ENCODE measurements around the gene FOXE1. TPM values are rescaled to one million over a fixed set of nuclear protein-coding genes. Genes with fewer than 3 reads are reported as not detected.

The FOXE1 gene
- polyA plus RNA-seq, 1 of the 3 experiments (the other 2 are of a cell fraction): 0.03 TPM

DNA sequence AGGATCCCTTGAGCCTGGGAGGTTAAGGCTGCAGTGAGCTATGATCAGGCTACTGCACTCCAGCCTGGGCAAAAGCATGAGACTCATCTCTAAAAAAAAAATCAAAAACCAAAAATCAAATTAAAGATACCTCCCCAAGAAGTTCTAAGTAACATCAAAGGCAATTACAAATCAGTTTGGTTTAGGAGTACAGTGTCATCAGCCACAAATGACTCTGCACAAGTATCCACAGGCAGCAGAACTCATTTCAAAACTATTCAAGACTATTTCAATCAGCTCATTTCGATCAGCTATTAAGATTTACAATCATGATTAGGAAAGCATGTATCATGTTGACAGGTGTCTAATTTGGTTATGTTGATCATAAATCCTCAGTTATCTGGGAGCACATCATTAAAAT lies 50.2 kb downstream of the FOXE1 start:
- Histone ChIP-seq H3K9me3 (no peaks in the 10 kb centered on the region), H3K27me3 (ENCODE audit: insufficient read depth) (no peaks in the 10 kb centered on the region), H3K4me1 (ENCODE audit: control insufficient read depth in 1 of 2, insufficient read depth in 2 of 2, low read depth in 1 of 2, low read length in 1 of 2) (no peaks in the 10 kb centered on the region), H3K9me2 (no peaks in the 10 kb centered on the region), H4K20me1 (ENCODE audit: insufficient read depth) (no peaks in the 10 kb centered on the region), H3K4me2 (no peak overlapping the region), H3K36me3 (replicated peaks in 1 of 2; ENCODE audit: control insufficient read depth in 1 of 2, insufficient read depth in 2 of 2, low read length in 1 of 2) (peaks cover 0 to 13% of the 10 kb centered on the region in 2 experiments), H2AFZ (ENCODE audit: low read depth) (no peak overlapping the region), H3F3A (replicated peaks; ENCODE audit: insufficient read depth) (no peaks in the 10 kb centered on the region), H3K4me3 (ENCODE audit: low read depth in 2 of 2, low read length in 1 of 2) (no peak overlapping the region), H3K79me2 (ENCODE audit: insufficient read depth) (no peaks in the 10 kb centered on the region), H3K9ac (no peak overlapping the region), H3K27ac (ENCODE audit: low read depth in 2 of 2, low read length in 1 of 2) (no peak overlapping the region)
- ChIA-PET CTCF (interaction anchor here (0.6 to 4.1 kb wide), 8 partner anchors 10 to 435 kb away, joined by 3 to 53 read pairs (median 4); partner anchors contain the start of genes ANP32B and TRMO), POLR2A (no interaction called here)
- TF ChIP-seq, protein P1, sequence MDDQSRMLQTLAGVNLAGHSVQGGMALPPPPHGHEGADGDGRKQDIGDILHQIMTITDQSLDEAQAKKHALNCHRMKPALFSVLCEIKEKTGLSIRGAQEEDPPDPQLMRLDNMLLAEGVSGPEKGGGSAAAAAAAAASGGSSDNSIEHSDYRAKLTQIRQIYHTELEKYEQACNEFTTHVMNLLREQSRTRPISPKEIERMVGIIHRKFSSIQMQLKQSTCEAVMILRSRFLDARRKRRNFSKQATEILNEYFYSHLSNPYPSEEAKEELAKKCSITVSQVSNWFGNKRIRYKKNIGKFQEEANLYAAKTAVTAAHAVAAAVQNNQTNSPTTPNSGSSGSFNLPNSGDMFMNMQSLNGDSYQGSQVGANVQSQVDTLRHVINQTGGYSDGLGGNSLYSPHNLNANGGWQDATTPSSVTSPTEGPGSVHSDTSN (IDR thresholded peaks at IDR 0.05): no peak
- no peak for TF ChIP-seq NRF1 (IDR thresholded peaks at IDR 0.05; ENCODE audit: low read depth, low read length)
- no peak for TF ChIP-seq GATA2 (CRISPR knock-in tag; IDR thresholded peaks at IDR 0.05)
- TF ChIP-seq CHD2 (IDR thresholded peaks at IDR 0.05; ENCODE audit: low read length, partially characterized antibody): no peak
- no peak for TF ChIP-seq SIN3A (IDR thresholded peaks at IDR 0.05; ENCODE audit: borderline replicate concordance, low read depth, low read length)
- no peak for TF ChIP-seq RXRA (IDR thresholded peaks at IDR 0.05; ENCODE audit: borderline replicate concordance, low read depth)
- no peak for TF ChIP-seq NFIC (IDR thresholded peaks at IDR 0.05; ENCODE audit: borderline replicate concordance)
- 100% methylated on average over 1 of the region's 1 CpG for WGBS (ENCODE audit: low lambda C conversion rate)
- DNase-seq: no peak

GRCh38 chr9:97904725-97905124 lies 51.7 kb downstream of the FOXE1 start:
- H3K9me2 ChIP-seq: no peaks in the 10 kb centered on the region
- TF ChIP-seq, protein P2, sequence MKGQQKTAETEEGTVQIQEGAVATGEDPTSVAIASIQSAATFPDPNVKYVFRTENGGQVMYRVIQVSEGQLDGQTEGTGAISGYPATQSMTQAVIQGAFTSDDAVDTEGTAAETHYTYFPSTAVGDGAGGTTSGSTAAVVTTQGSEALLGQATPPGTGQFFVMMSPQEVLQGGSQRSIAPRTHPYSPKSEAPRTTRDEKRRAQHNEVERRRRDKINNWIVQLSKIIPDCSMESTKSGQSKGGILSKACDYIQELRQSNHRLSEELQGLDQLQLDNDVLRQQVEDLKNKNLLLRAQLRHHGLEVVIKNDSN (IDR thresholded peaks at IDR 0.05; ENCODE audit: borderline replicate concordance, low read depth): no peak
- TF ChIP-seq ELF1 (IDR thresholded peaks at IDR 0.05) (no peak), NRF1 (IDR thresholded peaks at IDR 0.05; ENCODE audit: low read depth, low read length) (no peak), TEAD4 (IDR thresholded peaks at IDR 0.05; ENCODE audit: borderline replicate concordance, insufficient read depth) (no peak), FOSL2 (IDR thresholded peaks at IDR 0.05; ENCODE audit: borderline replicate concordance, low read depth) (no peak), MEF2A (IDR thresholded peaks at IDR 0.05; ENCODE audit: borderline replicate concordance, low read depth) (no peak), IRF3 (IDR thresholded peaks at IDR 0.05; ENCODE audit: low read depth, low read length) (no peak), GABPA (IDR thresholded peaks at IDR 0.05; ENCODE audit: low read depth) (no peak)
- TF ChIP-seq, protein P1 (IDR thresholded peaks at IDR 0.05): no peak
- H3K4me1 ChIP-seq (ENCODE audit: control insufficient read depth in 1 of 2, insufficient read depth in 2 of 2, low read depth in 1 of 2, low read length in 1 of 2): no peaks in the 10 kb centered on the region
- no peaks in the 10 kb centered on the region for H3K79me2 ChIP-seq (ENCODE audit: insufficient read depth)
- H3K27me3 ChIP-seq (ENCODE audit: insufficient read depth): no peaks in the 10 kb centered on the region
- no peak overlapping the region for H3K4me2 ChIP-seq
- no peaks in the 10 kb centered on the region for H3K9me3 ChIP-seq
- no peaks in the 10 kb centered on the region for H3F3A ChIP-seq (replicated peaks; ENCODE audit: insufficient read depth)
- no peak overlapping the region for H3K27ac ChIP-seq (ENCODE audit: low read depth in 2 of 2, low read length in 1 of 2)
- no peak overlapping the region for H3K9ac ChIP-seq
- WGBS (ENCODE audit: low lambda C conversion rate): 93% methylated on average over 9 of the region's 9 CpGs
- H2AFZ ChIP-seq (ENCODE audit: low read depth): no peak overlapping the region
- H3K36me3 ChIP-seq (replicated peaks in 1 of 2; ENCODE audit: control insufficient read depth in 1 of 2, insufficient read depth in 2 of 2, low read length in 1 of 2): peaks cover 0 to 19% of the 10 kb centered on the region in 2 experiments
- CTCF ChIA-PET: interaction anchor here (0.7 kb wide), 1 partner anchor 9 kb away, joined by 4 read pairs; no protein-coding TSS in a partner anchor
- no peak for DNase-seq
- H4K20me1 ChIP-seq (ENCODE audit: insufficient read depth): no peaks in the 10 kb centered on the region
- H3K4me3 ChIP-seq (ENCODE audit: low read depth in 2 of 2, low read length in 1 of 2): no peak overlapping the region
- POLR2A ChIA-PET: no interaction called here

Measured in SK-N-SH (cell line).